Islet precursor cell (in vitro differentiated cells): ENCODE data around the gene PRM3.
"Not testable (repeated sequence)": the region's sequence is repeated elsewhere in the genome, so short reads cannot be mapped to it uniquely, and the experiment has no call there.

Experiments used
- DNase-seq: peaks from one replicate; pipeline ENCODE4 v3.0.0-alpha.2; 2018

The PRM3 gene

GRCh38 chr16:11303405-11304138 is 30.1 kb upstream of the PRM3 start:
- DNase-seq: no peak

- DNase-seq: no peak
Observed at GRCh38 chr16:11302977-11303376, 29.5 kb upstream of the PRM3 start.

- no peak for DNase-seq
Observed at GRCh38 chr16:11301645-11302501, 28.4 kb upstream of the PRM3 start.

GRCh38 chr16:11300560-11300892 is 27.1 kb upstream of the PRM3 start:
- DNase-seq: no peak

GRCh38 chr16:11299865-11300559 is 26.6 kb upstream of the PRM3 start:
- DNase-seq: no peak

- DNase-seq: not testable (repeated sequence)
Observed at GRCh38 chr16:11298950-11299547, 25.6 kb upstream of the PRM3 start.

GRCh38 chr16:11298143-11298900 is 24.9 kb upstream of the PRM3 start:
- no peak for DNase-seq

- DNase-seq: peak; percentile 82
Observed at GRCh38 chr16:11297492-11298142, 24.2 kb upstream of the PRM3 start.

- DNase-seq: no peak
Observed at GRCh38 chr16:11296706-11297491, 23.5 kb upstream of the PRM3 start.

- DNase-seq: no peak
Observed at GRCh38 chr16:11296351-11296705, 22.9 kb upstream of the PRM3 start.

GRCh38 chr16:11295672-11296071 is 22.2 kb upstream of the PRM3 start:
- no peak for DNase-seq

GRCh38 chr16:11292076-11292748 is 18.8 kb upstream of the PRM3 start:
- no peak for DNase-seq

GRCh38 chr16:11291091-11291703 is 17.8 kb upstream of the PRM3 start:
- DNase-seq: peak; percentile 78

- no peak for DNase-seq
Observed at GRCh38 chr16:11290102-11290893, 16.9 kb upstream of the PRM3 start.

GRCh38 chr16:11289696-11290095 is 16.3 kb upstream of the PRM3 start:
- DNase-seq: not testable (repeated sequence)

- DNase-seq: no peak
Observed at GRCh38 chr16:11289202-11289601, 15.8 kb upstream of the PRM3 start.

- no peak for DNase-seq
Observed at GRCh38 chr16:11285842-11286241, 12.4 kb upstream of the PRM3 start.

- peak; percentile 69 for DNase-seq
Observed at GRCh38 chr16:11283820-11284248, 10.4 kb upstream of the PRM3 start.
